Loucy (cell line): ENCODE measurements around the gene POLR1H.

ENCODE experiments used
- H2AFZ ChIP-seq: fragments of 200-600 bp; sonication (generic); 2 replicates; pipeline ENCODE4 v1.6.0; 2016; ENCODE audit warnings: antibody characterized with exemption, mild to moderate bottlenecking, low read length, moderate library complexity
- H3F3A ChIP-seq: fragments of 200-600 bp; 2 replicates; pipeline ENCODE4 v1.6.0; 2016; ENCODE audit warnings: antibody characterized with exemption, low read depth, mild to moderate bottlenecking
- H3K27me3 ChIP-seq: fragments of 200-600 bp; sonication (generic); 2 replicates; pipeline ENCODE4 v1.6.1; 2014; ENCODE audit warnings: low read length, mild to moderate bottlenecking; ENCODE audit not compliant: insufficient read depth, poor library complexity, severe bottlenecking
- H3K36me3 ChIP-seq: fragments of 200-600 bp; sonication (generic); 2 replicates; pipeline ENCODE4 v1.6.1; 2016; ENCODE audit warnings: low read length; ENCODE audit not compliant: insufficient read depth
- H3K4me1 ChIP-seq: fragments of 200-600 bp; sonication (generic); 2 replicates; pipeline ENCODE4 v1.5.1; 2014; ENCODE audit warnings: low read length, mild to moderate bottlenecking; ENCODE audit not compliant: insufficient read depth, poor library complexity, severe bottlenecking
- H3K4me2 ChIP-seq: fragments of 200-600 bp; sonication (generic); 2 replicates; pipeline ENCODE4 v1.6.0; 2014; ENCODE audit warnings: antibody characterized with exemption, low read length, low read depth, mild to moderate bottlenecking; ENCODE audit not compliant: poor library complexity, severe bottlenecking
- H3K4me3 ChIP-seq: fragments of 200-600 bp; sonication (generic); 2 replicates; pipeline ENCODE4 v1.5.1; 2014; ENCODE audit warnings: low read length, mild to moderate bottlenecking, mixed read lengths; ENCODE audit not compliant: poor library complexity, severe bottlenecking
- H3K79me2 ChIP-seq: fragments of 200-600 bp; sonication (generic); 2 replicates; pipeline ENCODE4 v1.6.1; 2014; ENCODE audit warnings: low read length; ENCODE audit not compliant: insufficient read depth
- H3K9ac ChIP-seq: fragments of 200-600 bp; sonication (generic); 2 replicates; pipeline ENCODE4 v1.6.0; 2014; ENCODE audit warnings: mild to moderate bottlenecking, low read depth, low read length, moderate library complexity; ENCODE audit not compliant: poor library complexity, severe bottlenecking
- H3K9me2 ChIP-seq: fragments of 200-600 bp; sonication (generic); replicated peaks from 2 replicates; pipeline ENCODE4 v1.6.1; 2016; ENCODE audit warnings: low read depth, low read length, mixed read lengths
- H3K9me3 ChIP-seq: fragments of 200-600 bp; sonication (generic); 2 replicates; pipeline ENCODE4 v1.6.1; 2014; ENCODE audit warnings: mild to moderate bottlenecking, antibody characterized with exemption, low read length, low read depth; ENCODE audit not compliant: insufficient read depth
- H4K20me1 ChIP-seq: fragments of 200-600 bp; sonication (generic); 2 replicates; pipeline ENCODE4 v1.6.0; 2014; ENCODE audit warnings: antibody characterized with exemption, low read length, mild to moderate bottlenecking; ENCODE audit not compliant: insufficient read depth, poor library complexity, severe bottlenecking
- EZH2phosphoT487 ChIP-seq: fragments of 200-600 bp; IDR thresholded peaks from 2 replicates; pipeline ENCODE4 v1.6.1; 2018; ENCODE audit warnings: antibody characterized with exemption, mild to moderate bottlenecking, moderate library complexity, borderline replicate concordance
- TF ChIP-seq, protein P1 (sequence below): fragments of 200-600 bp; sonication (generic); conservative IDR thresholded peaks from 2 replicates; pipeline ENCODE4 v1.5.1; 2014; ENCODE audit warnings: mild to moderate bottlenecking, antibody characterized with exemption, low read length

The POLR1H gene

DNA sequence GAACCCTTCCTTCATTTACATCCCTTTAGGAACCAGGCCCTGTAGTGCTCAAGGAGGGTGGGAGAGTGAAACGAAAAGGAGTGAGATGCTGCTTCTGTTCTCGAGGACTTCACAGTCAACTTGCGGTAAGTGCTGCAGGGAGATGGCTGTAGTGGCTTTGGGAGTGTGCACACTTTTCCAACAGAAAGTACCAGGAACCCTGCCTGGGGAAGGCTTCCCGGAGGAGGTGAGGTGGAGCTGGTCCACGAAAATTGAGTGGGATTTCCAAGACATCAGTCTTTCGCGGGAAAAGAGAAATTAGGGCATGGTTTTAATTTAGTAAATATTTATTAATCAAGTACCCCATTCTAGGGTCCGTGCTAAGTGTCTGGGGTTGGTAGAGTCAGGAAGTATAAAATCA lies 39.1 kb downstream of the POLR1H start:
- no peak overlapping the region for H3K9ac ChIP-seq
- no peaks in the 10 kb centered on the region for H4K20me1 ChIP-seq
- H3F3A ChIP-seq = no peaks in the 10 kb centered on the region
- no peak overlapping the region for H3K4me3 ChIP-seq
- no peaks in the 10 kb centered on the region for H3K9me2 ChIP-seq
- H3K79me2 ChIP-seq = no peaks in the 10 kb centered on the region
- H3K36me3 ChIP-seq = no peaks in the 10 kb centered on the region
- peaks cover 25% of the 10 kb centered on the region for H3K4me1 ChIP-seq
- no peak for TF ChIP-seq EZH2phosphoT487
- TF ChIP-seq, protein P1, sequence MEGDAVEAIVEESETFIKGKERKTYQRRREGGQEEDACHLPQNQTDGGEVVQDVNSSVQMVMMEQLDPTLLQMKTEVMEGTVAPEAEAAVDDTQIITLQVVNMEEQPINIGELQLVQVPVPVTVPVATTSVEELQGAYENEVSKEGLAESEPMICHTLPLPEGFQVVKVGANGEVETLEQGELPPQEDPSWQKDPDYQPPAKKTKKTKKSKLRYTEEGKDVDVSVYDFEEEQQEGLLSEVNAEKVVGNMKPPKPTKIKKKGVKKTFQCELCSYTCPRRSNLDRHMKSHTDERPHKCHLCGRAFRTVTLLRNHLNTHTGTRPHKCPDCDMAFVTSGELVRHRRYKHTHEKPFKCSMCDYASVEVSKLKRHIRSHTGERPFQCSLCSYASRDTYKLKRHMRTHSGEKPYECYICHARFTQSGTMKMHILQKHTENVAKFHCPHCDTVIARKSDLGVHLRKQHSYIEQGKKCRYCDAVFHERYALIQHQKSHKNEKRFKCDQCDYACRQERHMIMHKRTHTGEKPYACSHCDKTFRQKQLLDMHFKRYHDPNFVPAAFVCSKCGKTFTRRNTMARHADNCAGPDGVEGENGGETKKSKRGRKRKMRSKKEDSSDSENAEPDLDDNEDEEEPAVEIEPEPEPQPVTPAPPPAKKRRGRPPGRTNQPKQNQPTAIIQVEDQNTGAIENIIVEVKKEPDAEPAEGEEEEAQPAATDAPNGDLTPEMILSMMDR = no peak
- no peak overlapping the region for H3K4me2 ChIP-seq
- no peaks in the 10 kb centered on the region for H3K27me3 ChIP-seq
- no peak overlapping the region for H2AFZ ChIP-seq
- H3K9me3 ChIP-seq = no peaks in the 10 kb centered on the region

DNA sequence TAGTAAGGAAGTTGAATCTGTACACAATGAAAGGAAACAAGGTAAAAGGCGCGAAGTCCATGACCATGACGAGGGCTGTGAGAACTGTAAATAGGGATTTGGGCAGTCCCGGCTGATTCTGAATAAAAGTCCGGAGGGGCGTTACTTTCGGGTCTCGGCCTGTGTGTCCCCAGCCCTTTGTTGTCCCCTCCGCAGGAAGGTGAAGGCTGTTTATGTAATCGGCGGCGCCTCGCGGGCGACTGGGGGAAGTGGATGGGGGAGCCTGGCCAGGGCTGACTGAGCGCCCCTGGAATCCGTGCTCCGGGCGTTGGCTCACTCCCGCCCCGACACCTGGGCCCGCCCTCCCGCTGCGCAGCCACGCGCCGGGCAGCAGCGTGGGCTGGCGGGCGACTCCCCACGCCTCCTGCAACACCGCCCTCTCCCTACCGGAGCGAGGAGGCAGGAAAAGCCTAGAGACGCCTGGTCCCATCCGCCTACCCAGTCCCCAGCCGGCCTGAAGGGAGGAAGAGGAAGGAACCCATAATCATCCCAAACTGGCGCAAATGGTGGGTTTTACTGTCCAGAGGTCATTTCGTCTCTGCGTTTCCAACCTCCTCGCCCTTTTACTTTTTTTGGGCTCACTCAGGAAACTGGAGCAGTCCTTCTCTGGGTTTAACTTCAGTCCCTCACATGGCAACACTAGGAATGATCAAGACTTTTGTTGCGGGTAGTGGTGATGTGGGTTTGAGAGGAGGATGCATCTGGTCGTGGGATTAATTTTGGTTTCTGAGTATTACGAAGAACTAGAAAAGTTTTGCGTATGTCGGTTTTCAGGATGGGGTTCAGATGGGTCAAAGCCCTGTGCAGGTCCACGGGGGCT lies 39.7 kb downstream of the POLR1H start:
- Histone ChIP-seq H3K4me1 (peaks cover 25% of the 10 kb centered on the region), H3K27me3 (no peaks in the 10 kb centered on the region), H4K20me1 (no peaks in the 10 kb centered on the region), H3K9me2 (no peaks in the 10 kb centered on the region), H3K79me2 (no peaks in the 10 kb centered on the region), H3K4me2 (peak overlapping the region; percentile 56), H3K36me3 (no peaks in the 10 kb centered on the region), H3F3A (no peaks in the 10 kb centered on the region), H3K9ac (no peak overlapping the region), H2AFZ (0 out of 2 replicates have a peak overlapping the region, but pooled peaks have one; percentile 94), H3K4me3 (no peak overlapping the region), H3K9me3 (no peaks in the 10 kb centered on the region)
- TF ChIP-seq, protein P1 = no peak
- TF ChIP-seq EZH2phosphoT487 = no peak

DNA sequence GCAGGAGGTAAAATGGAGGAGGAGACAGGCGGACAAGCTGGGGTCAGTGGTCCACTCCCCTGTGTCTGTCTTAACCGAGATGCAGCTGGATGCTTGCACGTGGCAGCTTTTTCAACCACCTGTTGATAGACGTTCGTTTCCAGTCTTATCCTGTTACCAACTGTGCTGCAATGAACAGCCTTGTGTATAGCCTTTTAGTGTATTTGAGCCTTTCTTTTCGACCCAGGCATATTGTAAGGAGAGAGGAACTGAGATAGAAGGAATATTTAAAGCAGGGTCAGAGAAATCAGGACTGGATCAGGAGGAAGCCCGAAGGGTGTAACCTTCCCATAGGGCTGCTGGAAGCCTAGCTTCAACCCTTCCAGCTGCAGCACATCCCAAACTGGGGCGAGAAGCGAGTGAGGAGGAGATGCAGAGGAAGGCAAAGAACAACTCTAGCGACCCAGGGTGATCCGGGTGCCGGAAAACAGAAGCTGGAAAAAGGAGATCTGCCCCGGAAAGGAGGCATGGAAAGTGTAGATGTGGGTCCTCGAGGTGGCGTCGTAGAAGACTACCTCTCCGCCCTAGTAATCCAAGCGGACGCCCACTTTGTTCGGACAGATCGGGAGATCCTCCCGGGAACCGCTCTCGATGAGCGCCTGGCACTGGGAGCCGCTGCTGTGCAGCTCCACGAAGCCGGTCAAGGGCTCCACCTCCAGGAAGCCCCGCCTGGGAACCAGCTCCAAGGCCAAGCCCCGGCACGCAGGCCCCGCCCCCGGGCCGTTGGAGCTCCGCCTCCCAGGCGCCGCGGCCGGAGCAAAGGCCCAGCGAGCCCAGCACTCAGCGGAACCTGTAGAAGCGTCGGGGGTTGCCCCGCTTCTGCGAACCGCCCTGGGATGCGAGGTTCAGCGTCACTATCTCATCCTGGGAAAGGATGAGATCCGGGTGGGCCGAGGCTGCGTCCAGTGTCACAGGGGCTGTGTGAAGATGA lies 40.7 kb downstream of the POLR1H start:
- H2AFZ ChIP-seq = peak overlapping the region; percentile 94; the same call in 1 of the 2 replicates
- TF ChIP-seq, protein P1 = no peak
- no peak for TF ChIP-seq EZH2phosphoT487
- H4K20me1 ChIP-seq = no peaks in the 10 kb centered on the region
- no peaks in the 10 kb centered on the region for H3K9me3 ChIP-seq
- no peaks in the 10 kb centered on the region for H3F3A ChIP-seq
- H3K4me3 ChIP-seq = peak overlapping the region; percentile 59
- no peaks in the 10 kb centered on the region for H3K27me3 ChIP-seq
- H3K36me3 ChIP-seq = no peaks in the 10 kb centered on the region
- H3K9me2 ChIP-seq = no peaks in the 10 kb centered on the region
- H3K9ac ChIP-seq = peak overlapping the region; percentile 49
- H3K79me2 ChIP-seq = no peaks in the 10 kb centered on the region
- peak overlapping the region; percentile 79 for H3K4me2 ChIP-seq
- peaks cover 25% of the 10 kb centered on the region for H3K4me1 ChIP-seq
